Tibial nerve (tissue), 3 donors: ENCODE data around the gene AGXT.

Experiments used
- POLR2A ChIP-seq, 2 donors: fragments of 450-650 bp; IDR thresholded peaks; one replicate each; pipeline ENCODE4 v1.6.1; 2017; ENCODE audit warnings: antibody characterized with exemption in 2 of 2, mild to moderate bottlenecking in 2 of 2, moderate library complexity in 2 of 2
- TF ChIP-seq, protein P1 (sequence below), 5 experiments: fragments of 200-600 bp in 3 of 5; fragments of 450-650 bp in 2 of 5; sonication (generic) in 3 of 5; IDR thresholded peaks; one replicate each; pipeline ENCODE4 v1.5.1; 2016 to 2019; ENCODE audit warnings: antibody characterized with exemption in 5 of 5, mild to moderate bottlenecking in 3 of 5, moderate library complexity in 2 of 5

DNA sequence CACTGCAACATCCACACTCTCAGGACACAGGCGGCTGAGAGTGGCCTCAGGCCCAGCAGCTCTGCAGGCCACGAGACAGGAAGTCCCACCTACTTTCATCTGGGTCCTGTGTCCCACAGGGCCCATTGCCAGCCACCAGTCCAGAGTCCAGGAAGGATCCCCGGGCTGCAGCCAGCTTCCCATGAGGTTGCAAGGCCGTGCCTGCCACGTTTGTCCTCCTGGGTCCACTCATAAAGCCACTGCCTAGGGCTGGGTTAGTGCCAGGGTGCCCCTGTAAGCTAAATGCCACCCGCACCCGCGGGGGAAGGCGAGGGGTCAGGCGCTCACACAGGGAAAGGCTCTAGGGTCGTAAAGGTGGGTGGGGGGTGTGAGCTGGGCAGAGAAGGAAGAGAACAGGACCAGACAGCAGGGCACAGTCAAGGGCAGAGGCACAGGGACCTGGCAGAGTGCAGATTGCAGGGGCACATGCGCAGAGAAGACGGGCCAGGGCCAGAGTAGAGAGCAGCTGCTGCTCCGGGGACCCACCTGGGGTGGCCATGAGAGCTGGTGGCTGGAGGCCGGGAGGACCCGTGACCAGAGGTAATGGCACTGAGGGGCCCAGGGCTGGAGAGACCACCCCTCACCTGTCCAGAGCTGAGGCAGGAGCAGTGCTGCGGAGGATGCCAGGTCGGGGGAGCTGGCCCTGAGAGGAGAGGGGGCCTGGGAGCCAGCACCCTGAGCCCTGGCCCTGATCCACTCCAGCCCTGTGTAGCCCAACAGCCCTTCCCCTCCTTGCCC, 8.0 kb downstream of the AGXT start:
- TF ChIP-seq, protein P1, sequence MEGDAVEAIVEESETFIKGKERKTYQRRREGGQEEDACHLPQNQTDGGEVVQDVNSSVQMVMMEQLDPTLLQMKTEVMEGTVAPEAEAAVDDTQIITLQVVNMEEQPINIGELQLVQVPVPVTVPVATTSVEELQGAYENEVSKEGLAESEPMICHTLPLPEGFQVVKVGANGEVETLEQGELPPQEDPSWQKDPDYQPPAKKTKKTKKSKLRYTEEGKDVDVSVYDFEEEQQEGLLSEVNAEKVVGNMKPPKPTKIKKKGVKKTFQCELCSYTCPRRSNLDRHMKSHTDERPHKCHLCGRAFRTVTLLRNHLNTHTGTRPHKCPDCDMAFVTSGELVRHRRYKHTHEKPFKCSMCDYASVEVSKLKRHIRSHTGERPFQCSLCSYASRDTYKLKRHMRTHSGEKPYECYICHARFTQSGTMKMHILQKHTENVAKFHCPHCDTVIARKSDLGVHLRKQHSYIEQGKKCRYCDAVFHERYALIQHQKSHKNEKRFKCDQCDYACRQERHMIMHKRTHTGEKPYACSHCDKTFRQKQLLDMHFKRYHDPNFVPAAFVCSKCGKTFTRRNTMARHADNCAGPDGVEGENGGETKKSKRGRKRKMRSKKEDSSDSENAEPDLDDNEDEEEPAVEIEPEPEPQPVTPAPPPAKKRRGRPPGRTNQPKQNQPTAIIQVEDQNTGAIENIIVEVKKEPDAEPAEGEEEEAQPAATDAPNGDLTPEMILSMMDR (IDR thresholded peaks at IDR 0.05) = no peak
- no peak for TF ChIP-seq POLR2A (IDR thresholded peaks at IDR 0.05)
